H9 (cell line): Measurements from ENCODE around the gene KCNJ16. TPM values are rescaled to one million over a fixed set of nuclear protein-coding genes. Genes with fewer than 3 reads are reported as not detected.

Experiments used
- DNase-seq: peaks from one replicate; pipeline ENCODE4 v3.0.0-alpha.2; 2017
- H2AFZ ChIP-seq: one replicate; pipeline ENCODE4 v1.6.1; 2013; ENCODE audit warnings: mild to moderate bottlenecking, low read length, control low read depth, moderate library complexity
- H2AK5ac ChIP-seq: 2 replicates; pipeline ENCODE4 v1.6.1; 2013; ENCODE audit warnings: low read length, control low read depth, mixed read lengths; ENCODE audit not compliant: insufficient read length
- H2BK120ac ChIP-seq: one replicate; pipeline ENCODE4 v1.6.1; 2013; ENCODE audit warnings: low read depth, mild to moderate bottlenecking, low read length, control low read depth, inconsistent platforms; ENCODE audit not compliant: poor library complexity, severe bottlenecking
- H2BK12ac ChIP-seq: 2 replicates; pipeline ENCODE4 v1.6.1; 2013; ENCODE audit warnings: low read length, control low read depth, mixed read lengths, low read depth; ENCODE audit not compliant: insufficient read length
- H2BK15ac ChIP-seq: 2 replicates; pipeline ENCODE4 v1.6.1; 2013; ENCODE audit warnings: low read depth, low read length, control low read depth
- H2BK20ac ChIP-seq: one replicate; pipeline ENCODE4 v1.6.1; 2013; ENCODE audit warnings: low read depth, mild to moderate bottlenecking, low read length, control low read depth, inconsistent platforms; ENCODE audit not compliant: poor library complexity, severe bottlenecking
- H2BK5ac ChIP-seq: 2 replicates; pipeline ENCODE4 v1.6.1; 2013; ENCODE audit warnings: low read length, control low read depth, mixed read lengths; ENCODE audit not compliant: insufficient read length
- H3K14ac ChIP-seq: 2 replicates; pipeline ENCODE4 v1.6.1; 2013; ENCODE audit warnings: low read length, control low read depth; ENCODE audit not compliant: insufficient read depth
- H3K18ac ChIP-seq: 2 replicates; pipeline ENCODE4 v1.6.1; 2013; ENCODE audit warnings: low read depth, mild to moderate bottlenecking, mixed read lengths, low read length, control low read depth; ENCODE audit not compliant: insufficient read length
- H3K23ac ChIP-seq: 2 replicates; pipeline ENCODE4 v1.6.1; 2013; ENCODE audit warnings: low read length, control low read depth, mixed read lengths, low read depth; ENCODE audit not compliant: insufficient read length
- H3K23me2 ChIP-seq: 2 replicates; pipeline ENCODE4 v1.6.1; 2013; ENCODE audit warnings: low read depth, mild to moderate bottlenecking, mixed read lengths, low read length, control low read depth; ENCODE audit not compliant: insufficient read length, poor library complexity, severe bottlenecking
- H3K27ac ChIP-seq: 2 replicates; pipeline ENCODE4 v1.5.1; 2013; ENCODE audit warnings: low read length, control low read depth, mixed read lengths, low read depth; ENCODE audit not compliant: insufficient read length
- H3K27me3 ChIP-seq: 2 replicates; pipeline ENCODE4 v1.6.1; 2013; ENCODE audit warnings: low read length, control low read depth, inconsistent platforms; ENCODE audit not compliant: insufficient read depth
- H3K4ac ChIP-seq: 2 replicates; pipeline ENCODE4 v1.6.1; 2013; ENCODE audit warnings: low read depth, mild to moderate bottlenecking, control low read depth, inconsistent platforms, low read length, moderate library complexity
- H3K4me1 ChIP-seq: 2 replicates; pipeline ENCODE4 v1.6.1; 2013; ENCODE audit warnings: low read length, control low read depth, inconsistent platforms; ENCODE audit not compliant: insufficient read depth
- H3K4me2 ChIP-seq: 2 replicates; pipeline ENCODE4 v1.6.1; 2013; ENCODE audit warnings: low read length, control low read depth, mixed read lengths; ENCODE audit not compliant: insufficient read length, insufficient read depth
- H3K56ac ChIP-seq: 2 replicates; pipeline ENCODE4 v1.6.1; 2013; ENCODE audit warnings: low read depth, mild to moderate bottlenecking, mixed read lengths, low read length, control low read depth; ENCODE audit not compliant: insufficient read length
- H3K79me1 ChIP-seq: 2 replicates; pipeline ENCODE4 v1.6.1; 2013; ENCODE audit warnings: low read depth, mild to moderate bottlenecking, moderate library complexity, low read length, control low read depth, inconsistent platforms; ENCODE audit not compliant: insufficient read depth, poor library complexity, severe bottlenecking
- H3K79me2 ChIP-seq: 2 replicates; pipeline ENCODE4 v1.6.1; 2013; ENCODE audit warnings: low read length, control low read depth, inconsistent platforms; ENCODE audit not compliant: insufficient read depth
- H3K9ac ChIP-seq: 2 replicates; pipeline ENCODE4 v1.6.1; 2013; ENCODE audit warnings: low read length, control low read depth, mixed read lengths; ENCODE audit not compliant: insufficient read length; ENCODE audit errors: extremely low read depth
- H3K9me3 ChIP-seq: one replicate; pipeline ENCODE4 v1.6.1; 2013; ENCODE audit warnings: low read depth, low read length, inconsistent platforms; ENCODE audit not compliant: control insufficient read depth
- H3T11ph ChIP-seq: one replicate; pipeline ENCODE4 v1.6.1; 2013; ENCODE audit warnings: mild to moderate bottlenecking, low read length, control low read depth, inconsistent platforms
- H4K20me1 ChIP-seq: one replicate; pipeline ENCODE4 v1.6.1; 2013; ENCODE audit not compliant: control insufficient read depth, insufficient read length, insufficient read depth
- H4K5ac ChIP-seq: 2 replicates; pipeline ENCODE4 v1.6.1; 2013; ENCODE audit warnings: low read depth, mild to moderate bottlenecking, mixed read lengths, low read length, control low read depth; ENCODE audit not compliant: insufficient read length
- H4K8ac ChIP-seq: replicated peaks from 2 replicates; pipeline ENCODE4 v1.6.1; 2013; ENCODE audit warnings: low read length, control low read depth, mixed read lengths, low read depth; ENCODE audit not compliant: insufficient read length
- H4K91ac ChIP-seq: 2 replicates; pipeline ENCODE4 v1.6.1; 2013; ENCODE audit warnings: low read depth, mild to moderate bottlenecking, moderate library complexity, mixed read lengths, low read length, control low read depth; ENCODE audit not compliant: insufficient read length
- H3K27ac Mint-ChIP-seq, 3 experiments: 2 replicates in 2 of 3; 3 replicates in 1 of 3; pipeline ENCODE4 v1.8.0; 2020 to 2021; ENCODE audit warnings: mixed read lengths in 3 of 3, mild to moderate bottlenecking in 1 of 3, moderate library complexity in 1 of 3
- H3K27me3 Mint-ChIP-seq: 2 replicates; pipeline ENCODE4 v1.8.0; 2021; ENCODE audit warnings: low read depth, mild to moderate bottlenecking, moderate library complexity, mixed read lengths
- H3K36me3 Mint-ChIP-seq, 3 experiments: 2 replicates in 2 of 3; 3 replicates in 1 of 3; pipeline ENCODE4 v1.8.0; 2020 to 2021; ENCODE audit warnings: low read depth in 3 of 3, mixed read lengths in 3 of 3; ENCODE audit not compliant: insufficient read depth in 1 of 3
- H3K4me1 Mint-ChIP-seq, 2 experiments: 2 replicates each; pipeline ENCODE4 v1.8.0; 2020; ENCODE audit warnings: mixed read lengths in 2 of 2
- H3K4me3 Mint-ChIP-seq, 2 experiments: 2 replicates in 1 of 2; 3 replicates in 1 of 2; pipeline ENCODE4 v1.8.0; 2020 to 2021; ENCODE audit warnings: mild to moderate bottlenecking in 2 of 2, mixed read lengths in 2 of 2, moderate library complexity in 1 of 2
- H3K9me3 Mint-ChIP-seq, 2 experiments: 2 replicates in 1 of 2; 3 replicates in 1 of 2; pipeline ENCODE4 v1.8.0; 2020; ENCODE audit warnings: mild to moderate bottlenecking in 2 of 2, mixed read lengths in 2 of 2, moderate library complexity in 1 of 2
- WGBS: extraction: QIAGEN DNeasy Blood & Tissue Kit; methylation state at CpG from one replicate; pipeline ENCODE4 v1.1.7; 2013; ENCODE audit warnings: missing lambda C conversion rate, low lambda C conversion rate, mixed read lengths; ENCODE audit not compliant: insufficient read length; ENCODE audit errors: extremely low coverage; 5-methylcytosine and 5-hydroxymethylcytosine counted together
- total RNA-seq: library from RNA; stranded (reverse); gene quantifications from 2 replicates; pipeline ENCODE4 v1.2.1, GENCODE V29; 2021
- TF ChIP-seq, protein P1 (sequence below): fragments of 200-600 bp; sonication (generic); conservative IDR thresholded peaks from 3 replicates; pipeline ENCODE4 v1.8.0; 2021; ENCODE audit warnings: antibody characterized with exemption, mild to moderate bottlenecking

The KCNJ16 gene
- total RNA-seq, 1 experiment from 2014 or later: not detected

DNA sequence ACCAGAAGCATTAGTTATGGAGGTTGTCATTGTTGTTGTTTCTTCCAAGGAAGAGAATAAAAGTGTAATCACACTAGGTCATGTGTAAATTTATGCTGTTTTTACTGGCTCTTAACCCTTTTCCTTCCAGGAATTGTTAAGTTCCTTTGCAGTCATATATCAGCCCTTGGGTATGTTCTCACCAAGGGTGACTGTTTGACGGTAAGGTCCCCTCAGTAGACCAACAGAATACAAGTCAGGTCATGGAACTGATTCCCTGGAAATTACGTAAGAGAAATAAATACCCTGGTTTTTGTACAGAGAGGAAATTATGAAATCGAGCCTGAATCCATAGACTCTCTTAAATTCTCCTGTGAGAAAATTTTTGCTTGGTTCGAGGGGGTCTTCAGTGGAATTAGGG is 83.2 kb downstream of the KCNJ16 start:
- Histone ChIP-seq H3T11ph (no peak overlapping the region), H3K79me2 (no peaks in the 10 kb centered on the region), H3K23me2 (no peaks in the 10 kb centered on the region), H3K4me1 (no peaks in the 10 kb centered on the region), H2BK15ac (no peak overlapping the region), H3K14ac (no peak overlapping the region), H3K79me1 (no peaks in the 10 kb centered on the region), H3K27me3 (no peaks in the 10 kb centered on the region), H2BK5ac (no peak overlapping the region), H3K4me2 (no peak overlapping the region), H4K91ac (no peak overlapping the region), H4K20me1 (no peaks in the 10 kb centered on the region), H2BK20ac (no peak overlapping the region), H3K9ac (no peak overlapping the region), H3K56ac (no peak overlapping the region), H3K4ac (no peak overlapping the region), H4K5ac (no peak overlapping the region), H3K9me3 (no peaks in the 10 kb centered on the region), H2AFZ (no peak overlapping the region), H2BK120ac (no peak overlapping the region), H3K23ac (no peak overlapping the region), H2AK5ac (no peak overlapping the region), H4K8ac (no peak overlapping the region), H3K18ac (no peak overlapping the region), H3K27ac (no peak overlapping the region), H2BK12ac (no peak overlapping the region)
- DNase-seq: no peak
- H3K27ac Mint-ChIP-seq: no peak overlapping the region
- no CpG with 5 or more reads among the region's 4 CpGs for WGBS
- no peak overlapping the region for H3K4me3 Mint-ChIP-seq
- no peaks in the 10 kb centered on the region for H3K4me1 Mint-ChIP-seq
- no peaks in the 10 kb centered on the region for H3K27me3 Mint-ChIP-seq
- no peaks in the 10 kb centered on the region for H3K9me3 Mint-ChIP-seq
- no peaks in the 10 kb centered on the region for H3K36me3 Mint-ChIP-seq
- TF ChIP-seq, protein P1, sequence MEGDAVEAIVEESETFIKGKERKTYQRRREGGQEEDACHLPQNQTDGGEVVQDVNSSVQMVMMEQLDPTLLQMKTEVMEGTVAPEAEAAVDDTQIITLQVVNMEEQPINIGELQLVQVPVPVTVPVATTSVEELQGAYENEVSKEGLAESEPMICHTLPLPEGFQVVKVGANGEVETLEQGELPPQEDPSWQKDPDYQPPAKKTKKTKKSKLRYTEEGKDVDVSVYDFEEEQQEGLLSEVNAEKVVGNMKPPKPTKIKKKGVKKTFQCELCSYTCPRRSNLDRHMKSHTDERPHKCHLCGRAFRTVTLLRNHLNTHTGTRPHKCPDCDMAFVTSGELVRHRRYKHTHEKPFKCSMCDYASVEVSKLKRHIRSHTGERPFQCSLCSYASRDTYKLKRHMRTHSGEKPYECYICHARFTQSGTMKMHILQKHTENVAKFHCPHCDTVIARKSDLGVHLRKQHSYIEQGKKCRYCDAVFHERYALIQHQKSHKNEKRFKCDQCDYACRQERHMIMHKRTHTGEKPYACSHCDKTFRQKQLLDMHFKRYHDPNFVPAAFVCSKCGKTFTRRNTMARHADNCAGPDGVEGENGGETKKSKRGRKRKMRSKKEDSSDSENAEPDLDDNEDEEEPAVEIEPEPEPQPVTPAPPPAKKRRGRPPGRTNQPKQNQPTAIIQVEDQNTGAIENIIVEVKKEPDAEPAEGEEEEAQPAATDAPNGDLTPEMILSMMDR: no peak
